ENCODE measurements around the gene LHFPL2. TPM values are rescaled to one million over a fixed set of nuclear protein-coding genes. Genes with fewer than 3 reads are reported as not detected.

LHFPL2 gene
- total and polyA plus RNA-seq, 2 of the 4 experiments (the other 2 are of a cell fraction): 6.5 to 11.3 TPM

DNA sequence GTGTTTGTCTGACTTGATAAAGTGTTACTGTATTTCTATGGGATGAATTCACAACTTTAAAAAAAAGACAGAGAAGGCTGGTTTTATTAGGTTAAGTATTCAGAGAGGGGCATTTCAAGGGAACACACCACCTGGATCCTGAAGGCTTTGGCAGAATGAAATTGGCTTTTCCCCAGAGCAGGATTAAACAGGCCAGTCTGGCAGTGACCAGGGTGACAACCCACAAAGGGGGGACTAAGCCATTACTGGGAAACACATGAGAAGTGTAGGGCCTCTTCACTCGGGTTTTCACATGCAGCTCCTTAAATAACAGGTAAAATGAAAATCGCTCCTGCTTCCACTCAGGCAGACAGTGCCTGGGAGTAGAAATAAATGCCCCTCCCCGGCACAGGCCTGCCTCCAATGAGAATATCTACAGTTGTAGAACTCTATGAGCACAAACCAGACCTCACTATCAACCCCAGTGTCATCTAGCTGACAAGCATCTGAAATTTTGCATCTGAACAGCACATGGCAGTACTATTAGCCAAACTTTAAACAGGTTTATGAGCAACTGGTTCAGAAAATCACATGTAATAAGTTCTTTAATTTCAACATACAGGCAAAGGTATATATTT is 85.8 kb downstream of the LHFPL2 start:
- H3K4me1 ChIP-seq (ENCODE audit: control insufficient read depth, insufficient read depth, low read length): no peaks in the 10 kb centered on the region; the same call in none of the 2 replicates
- intact Hi-C loops (cut with micrococcal nuclease) (no loop called here), in situ Hi-C loops (cut with MboI; ENCODE audit: low sequenced_read_pairs) (no loop called here), dilution Hi-C loops (cut with HindIII; ENCODE audit: low sequenced_read_pairs, unreplicated experiment) (no loop called here)
- no peak overlapping the region for H3K27ac ChIP-seq (ENCODE audit: insufficient read depth, low read length)
- H3K9me3 ChIP-seq (ENCODE audit: control insufficient read depth, insufficient read depth, low read length): peaks cover 2% of the 10 kb centered on the region; the same call in 1 of the 2 replicates
- peaks cover 27 to 33% of the 10 kb centered on the region in 2 experiments for H3K79me1 ChIP-seq (ENCODE audit: low read depth in 1 of 2, low read length in 2 of 2)
- no peak overlapping the region for H3K9ac ChIP-seq (ENCODE audit: low read depth, low read length)
- no peak overlapping the region for H4K8ac ChIP-seq (ENCODE audit: low read depth in 2 of 2, low read length in 2 of 2)
- H3K9me1 ChIP-seq (ENCODE audit: insufficient read depth, low read length): peaks cover 10% of the 10 kb centered on the region; the same call in 1 of the 2 replicates
- ChIA-PET CTCF (no interaction called here), POLR2A (ENCODE audit: unreplicated experiment) (interaction anchor here (0.6 kb wide), 1 partner anchor 38 kb away, joined by 4 read pairs; no protein-coding TSS in a partner anchor)
- no peak overlapping the region for H4K91ac ChIP-seq (ENCODE audit: insufficient read depth, low read depth, low read length)
- no peak overlapping the region for H2BK15ac ChIP-seq (ENCODE audit: low read depth, low read length)
- H2BK5ac ChIP-seq (ENCODE audit: low read depth, low read length, poor library complexity, severe bottlenecking): no peak overlapping the region
- TF ChIP-seq CHD1 (IDR thresholded peaks at IDR 0.05; ENCODE audit: low read depth, low read length): no peak
- peaks cover 11% of the 10 kb centered on the region for H3K36me3 ChIP-seq (ENCODE audit: control insufficient read depth, insufficient read depth, low read length)
- H3K4me3 ChIP-seq (ENCODE audit: insufficient read depth, low read depth, low read length): no peak overlapping the region
- no peak overlapping the region for H2AK9ac ChIP-seq (replicated peaks; ENCODE audit: low read depth, low read length, poor library complexity)
- H3K56ac ChIP-seq (ENCODE audit: extremely low read depth, insufficient read depth, low read length): no peak overlapping the region
- ATAC-seq (ENCODE audit: low read depth) (no peak), DNase-seq (no peak)
- H2AFZ ChIP-seq (replicated peaks; ENCODE audit: low read length, poor library complexity): no peak overlapping the region
- no peaks in the 10 kb centered on the region for H3K27me3 ChIP-seq (ENCODE audit: control insufficient read depth, insufficient read depth, low read length)
- H2BK120ac ChIP-seq (ENCODE audit: low read depth, low read length): no peak overlapping the region
- no peak overlapping the region for H3K4ac ChIP-seq (ENCODE audit: low read depth, low read length)
- no peak overlapping the region for H3K14ac ChIP-seq (replicated peaks; ENCODE audit: low read depth, low read length)
- H4K5ac ChIP-seq (ENCODE audit: low read depth, low read length): no peak overlapping the region
- 80% methylated on average over 1 of the region's 3 CpGs; no CpG with 5 or more reads in 1 of the 2 experiments for WGBS, 2 experiments (ENCODE audit: extremely low coverage in 2 of 2, insufficient read length in 1 of 2)
- H2AK5ac ChIP-seq (ENCODE audit: low read depth, low read length): no peak overlapping the region
- no peak overlapping the region for H3K18ac ChIP-seq (ENCODE audit: low read depth, low read length)
- 0 out of 2 replicates have a peak, but pooled peaks cover 3% of the 10 kb centered on the region for H4K20me1 ChIP-seq (ENCODE audit: insufficient read depth, low read length)
- BruUV-seq (replicated peaks): no TSS peak
- H3K4me2 ChIP-seq (ENCODE audit: low read depth, low read length): no peak overlapping the region
- no peak overlapping the region for H2BK20ac ChIP-seq (ENCODE audit: low read depth, low read length)
- no peak overlapping the region for H3K23ac ChIP-seq (ENCODE audit: low read depth, low read length)

Data from IMR-90 (cell line).